GM19351 (cell line): ENCODE data around the gene TRIO.

Experiments used
- ATAC-seq: cut with Tn5 transposase; IDR thresholded peaks from one replicate; pipeline ENCODE4 v1.9.1; 2021; ENCODE audit warnings: mild to moderate bottlenecking, moderate library complexity; ENCODE audit not compliant: unreplicated experiment

TRIO gene

GRCh38 chr5:14443671-14444093 lies 300.5 kb downstream of the TRIO start:
- no peak for ATAC-seq

DNA sequence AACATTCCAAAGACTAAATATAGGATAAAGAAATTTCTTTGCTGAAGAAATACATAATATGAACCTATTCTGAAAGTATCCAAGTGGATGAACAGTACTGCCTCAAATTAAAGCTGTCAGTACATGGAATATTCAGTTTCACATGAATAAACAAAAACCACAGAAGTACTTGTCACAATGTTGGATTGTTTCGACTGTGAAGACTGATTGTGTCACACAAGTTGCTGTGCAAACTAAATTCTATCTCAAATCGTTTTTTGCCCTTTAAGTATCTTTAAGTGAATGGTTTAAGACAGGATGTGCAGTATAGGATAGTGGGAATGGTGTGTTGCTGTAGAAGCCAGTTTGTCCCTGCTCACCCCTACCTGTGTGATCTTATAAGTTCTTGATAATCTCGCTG lies 301.0 kb downstream of the TRIO start:
- ATAC-seq: no peak

DNA sequence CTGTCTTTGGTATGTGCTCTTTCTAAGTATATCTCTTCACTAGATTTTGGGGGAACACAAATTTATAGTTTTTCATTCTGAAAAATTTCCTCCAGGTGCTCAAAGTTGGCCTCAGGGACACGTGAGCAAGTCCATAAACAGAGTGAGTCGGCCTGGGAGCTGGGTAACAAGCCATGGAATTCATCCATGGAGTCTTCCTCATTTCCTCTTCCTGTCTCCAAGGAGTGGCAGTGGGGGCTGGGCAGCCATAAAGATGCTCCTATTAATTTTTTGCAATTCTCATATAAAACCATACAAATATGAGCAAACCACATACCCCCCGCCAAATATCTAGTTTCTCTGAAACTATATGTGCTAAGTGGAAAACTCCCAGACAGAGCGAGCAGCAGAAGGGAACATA lies 301.9 kb downstream of the TRIO start:
- no peak for ATAC-seq

DNA sequence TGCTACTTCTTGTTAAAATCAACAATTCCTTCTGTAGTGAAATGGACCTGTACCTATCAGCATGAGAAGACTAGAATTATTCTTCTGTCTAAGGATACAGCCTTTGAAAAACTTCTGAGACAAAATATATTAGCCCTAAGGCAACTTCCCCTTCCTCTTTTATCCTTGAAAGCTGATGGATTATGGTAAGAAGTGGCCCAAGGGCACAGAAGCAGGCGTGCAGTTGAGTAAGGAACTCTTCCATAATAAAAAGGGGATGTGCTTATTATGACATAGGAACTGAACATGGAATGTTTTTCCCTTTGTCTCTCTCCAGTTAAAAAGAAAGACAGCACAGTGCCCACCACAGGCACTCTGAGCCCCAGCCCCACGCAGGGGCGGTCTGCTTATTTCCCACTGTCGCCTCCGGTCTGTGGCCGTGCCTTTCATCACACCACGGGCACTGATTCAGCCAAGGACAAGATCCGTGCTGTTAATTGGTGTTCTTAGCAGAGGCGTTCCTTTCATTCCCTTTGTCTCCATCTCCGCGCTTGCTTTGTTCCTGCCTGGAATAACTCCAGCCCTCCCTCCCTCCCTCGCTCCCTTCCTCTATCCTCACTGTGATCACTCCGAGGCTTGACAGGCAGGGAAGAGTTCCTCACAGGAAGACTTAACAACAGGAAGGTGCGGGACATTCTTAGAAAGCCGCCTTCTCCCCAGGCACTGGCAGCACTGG lies 302.6 kb downstream of the TRIO start:
- ATAC-seq: no peak

GRCh38 chr5:14447958-14448911 lies 305.1 kb downstream of the TRIO start:
- peak; percentile 84 for ATAC-seq

- ATAC-seq: no peak
Observed at GRCh38 chr5:14449052-14449661, 306.0 kb downstream of the TRIO start.

DNA sequence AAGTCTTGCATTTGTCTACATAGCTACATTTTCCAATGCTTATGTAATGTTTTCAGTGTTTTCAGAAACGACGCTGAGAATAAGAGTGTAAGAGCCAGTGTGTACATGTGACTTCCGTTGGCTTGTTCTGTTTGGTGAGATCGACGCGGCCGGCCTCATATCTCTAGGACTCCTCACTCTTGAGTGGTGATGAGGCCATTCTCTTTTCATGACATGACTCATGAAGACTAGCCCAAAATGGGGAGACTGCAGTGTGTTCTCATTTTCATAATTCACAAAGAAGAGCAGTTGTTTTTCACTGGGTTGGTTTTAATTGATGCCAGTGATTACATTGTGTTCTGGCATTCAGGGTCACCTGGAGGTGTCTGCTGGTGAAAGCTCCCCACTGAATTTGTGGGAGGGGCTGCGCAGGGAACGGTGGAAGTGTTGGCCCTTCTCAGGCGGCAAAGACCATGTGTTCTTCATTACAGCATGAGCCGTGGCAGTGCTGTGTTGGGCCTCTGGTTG lies 306.9 kb downstream of the TRIO start:
- ATAC-seq: no peak

GRCh38 chr5:14450742-14451141 lies 307.6 kb downstream of the TRIO start:
- ATAC-seq: no peak

DNA sequence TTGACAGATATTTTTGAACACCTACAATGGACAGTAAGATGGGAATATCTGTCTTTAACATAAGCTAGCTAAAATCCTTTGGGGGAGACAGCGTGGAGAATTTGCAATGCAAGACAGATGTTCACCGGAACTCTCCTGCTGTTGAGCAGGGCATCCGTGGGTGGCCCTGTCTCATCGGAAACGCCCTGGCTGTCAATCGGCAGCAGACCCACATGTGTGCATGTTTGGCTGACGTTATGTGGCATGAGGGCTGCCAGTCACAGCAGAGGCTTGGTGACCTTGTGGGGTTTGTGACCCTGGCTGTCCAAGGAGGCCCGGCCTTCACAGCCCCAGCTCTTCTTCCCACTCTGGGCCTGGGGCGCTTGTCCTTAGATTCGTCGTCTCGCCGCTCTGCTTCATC lies 308.7 kb downstream of the TRIO start:
- no peak for ATAC-seq

GRCh38 chr5:14452685-14453454 lies 309.7 kb downstream of the TRIO start:
- ATAC-seq: no peak

DNA sequence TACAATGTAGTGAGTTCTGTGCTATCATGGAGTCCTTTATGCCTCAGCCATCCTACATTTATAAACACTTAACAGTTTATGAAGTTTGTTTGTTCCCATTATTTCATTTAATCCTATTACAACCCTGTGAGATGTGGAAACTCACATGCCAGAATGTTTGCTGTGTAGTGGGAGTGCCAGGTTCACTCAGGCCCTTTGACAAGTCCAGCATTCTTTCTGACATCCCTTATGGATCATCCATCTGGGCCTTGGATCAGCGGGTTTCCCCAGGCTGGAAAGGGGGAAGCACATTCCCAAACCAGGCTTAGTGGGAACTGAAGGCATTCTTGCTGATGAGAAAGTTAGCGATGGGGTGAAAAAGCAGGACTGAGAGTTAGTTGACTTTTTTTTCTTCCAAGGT lies 310.3 kb downstream of the TRIO start:
- ATAC-seq: no peak

GRCh38 chr5:14455814-14456321 lies 312.7 kb downstream of the TRIO start:
- ATAC-seq: no peak

- no peak for ATAC-seq
Observed at GRCh38 chr5:14457476-14457875, 314.3 kb downstream of the TRIO start.

- ATAC-seq: no peak
Observed at GRCh38 chr5:14458414-14458813, 315.3 kb downstream of the TRIO start.

DNA sequence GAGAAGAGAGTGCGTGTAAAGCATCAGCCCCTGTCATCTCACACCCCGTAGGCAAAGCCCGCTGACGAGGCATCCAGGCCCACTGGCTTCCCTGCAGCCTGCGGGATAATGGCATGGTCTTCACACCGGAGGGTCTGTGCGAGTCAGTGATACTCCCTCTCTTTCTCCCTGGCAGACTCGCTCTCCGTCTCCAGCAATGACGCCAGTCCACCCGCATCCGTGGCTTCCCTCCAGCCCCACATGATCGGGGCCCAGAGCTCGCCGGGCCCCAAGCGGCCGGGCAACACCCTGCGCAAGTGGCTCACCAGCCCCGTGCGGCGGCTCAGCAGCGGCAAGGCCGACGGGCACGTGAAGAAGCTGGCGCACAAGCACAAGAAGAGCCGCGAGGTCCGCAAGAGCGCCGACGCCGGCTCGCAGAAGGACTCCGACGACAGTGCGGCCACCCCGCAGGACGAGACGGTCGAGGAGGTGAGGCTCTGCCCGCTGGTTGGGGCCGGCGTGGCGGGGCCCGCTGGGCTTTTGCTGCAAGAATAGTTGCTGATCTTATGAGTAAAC lies 317.8 kb downstream of the TRIO start:
- no peak for ATAC-seq

- ATAC-seq: no peak
Observed at GRCh38 chr5:14462681-14463080, 319.5 kb downstream of the TRIO start.

DNA sequence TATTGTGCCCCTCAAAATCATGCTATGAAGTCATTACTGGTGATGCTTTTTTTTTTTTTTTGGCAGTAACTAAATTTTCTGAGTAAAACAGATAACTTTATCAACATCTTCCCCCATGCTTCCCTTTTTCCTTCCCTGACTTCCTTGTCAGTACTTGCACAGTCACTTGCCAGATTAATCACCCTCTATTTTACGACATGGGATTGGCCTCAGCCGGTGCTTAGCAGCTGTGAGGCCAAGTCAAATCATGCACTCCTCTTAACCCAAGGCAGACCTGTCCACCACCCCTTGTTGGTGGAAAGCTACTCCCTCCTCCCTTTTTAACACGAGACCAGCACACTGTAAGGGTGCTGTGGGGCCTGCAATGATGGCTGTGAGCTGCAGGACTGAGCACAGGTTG lies 320.5 kb downstream of the TRIO start:
- no peak for ATAC-seq

DNA sequence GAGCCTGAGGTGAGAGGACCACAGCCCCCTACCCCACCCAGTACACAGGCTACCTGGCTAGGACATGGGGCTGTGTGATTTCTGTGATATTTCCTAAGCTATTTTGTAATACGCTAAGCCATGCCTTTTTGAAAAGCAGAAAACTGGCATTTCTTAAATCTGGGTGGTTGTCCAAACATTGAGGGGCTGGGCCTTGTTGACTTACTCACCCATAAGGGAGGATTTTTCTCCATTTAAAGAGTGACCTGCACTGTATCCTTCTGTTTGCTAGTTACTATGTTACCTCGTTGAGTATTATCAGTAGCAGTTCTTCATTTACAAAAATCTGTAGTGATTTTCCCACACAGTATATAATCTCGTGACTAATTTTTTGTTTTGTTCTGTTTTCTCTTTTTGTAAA lies 321.0 kb downstream of the TRIO start:
- no peak for ATAC-seq

GRCh38 chr5:14464671-14465070 lies 321.5 kb downstream of the TRIO start:
- no peak for ATAC-seq

- ATAC-seq: no peak
Observed at GRCh38 chr5:14465116-14465515, 322.0 kb downstream of the TRIO start.
